Endometrial microvascular endothelial cells (primary cell): ENCODE data around the gene ARHGAP42. TPM values are rescaled to one million over a fixed set of nuclear protein-coding genes. Genes with fewer than 3 reads are reported as not detected.

Source experiments
- in situ Hi-C: cut with HindIII; loops from 2 replicates; pipeline ENCODE4 v1.10.0; 2017; ENCODE audit warnings: low sequenced_read_pairs, low pct_unique_long_range_greater_than_20kb; ENCODE audit errors: inconsistent ontology term
- total RNA-seq: library from RNA; depleted of rRNA; stranded (reverse); fragments of >200 nt; gene quantifications from one replicate; pipeline ENCODE4 v1.2.3, GENCODE V29; 2015; ENCODE audit errors: inconsistent ontology term

The ARHGAP42 gene
- total RNA-seq, 1 donor from 2014 or later: 6.2 TPM

GRCh38 chr11:100816823-100817222, 129.7 kb downstream of the ARHGAP42 start:
- in situ Hi-C loops: no loop called here

GRCh38 chr11:100817620-100818019, 130.5 kb downstream of the ARHGAP42 start:
- in situ Hi-C loops: no loop called here

GRCh38 chr11:100820621-100821020, 133.5 kb downstream of the ARHGAP42 start:
- in situ Hi-C loops: no loop called here

GRCh38 chr11:100821198-100821597, 134.1 kb downstream of the ARHGAP42 start:
- in situ Hi-C loops: no loop called here

GRCh38 chr11:100823360-100823759, 136.3 kb downstream of the ARHGAP42 start:
- in situ Hi-C loops: no loop called here

- in situ Hi-C loops: no loop called here
Measured at GRCh38 chr11:100824041-100824809, 137.1 kb downstream of the ARHGAP42 start.

- in situ Hi-C loops: no loop called here
Measured at GRCh38 chr11:100825626-100826025, 138.5 kb downstream of the ARHGAP42 start.

- in situ Hi-C loops: no loop called here
Measured at GRCh38 chr11:100827934-100828661, 141.0 kb downstream of the ARHGAP42 start.

- in situ Hi-C loops: no loop called here
Measured at GRCh38 chr11:100830274-100830673, 143.2 kb downstream of the ARHGAP42 start.

- in situ Hi-C loops: no loop called here
Measured at GRCh38 chr11:100830978-100831732, 144.1 kb downstream of the ARHGAP42 start.

GRCh38 chr11:100831929-100832494, 144.9 kb downstream of the ARHGAP42 start:
- in situ Hi-C loops: no loop called here

GRCh38 chr11:100832829-100833228, 145.7 kb downstream of the ARHGAP42 start:
- in situ Hi-C loops: no loop called here

GRCh38 chr11:100833276-100833675, 146.2 kb downstream of the ARHGAP42 start:
- in situ Hi-C loops: no loop called here

GRCh38 chr11:100835854-100836253, 148.8 kb downstream of the ARHGAP42 start:
- in situ Hi-C loops: no loop called here

GRCh38 chr11:100837311-100837710, 150.2 kb downstream of the ARHGAP42 start:
- in situ Hi-C loops: no loop called here

- in situ Hi-C loops: no loop called here
Measured at GRCh38 chr11:100841711-100842407, 154.8 kb downstream of the ARHGAP42 start.

- in situ Hi-C loops: no loop called here
Measured at GRCh38 chr11:100847696-100848216, 160.7 kb downstream of the ARHGAP42 start.
